T-helper 2 cell treated with Interferon-gamma antibody and Interleukin-4, amounts not matched to agents 5 μg/mL and 100 μg/mL, for 36 hours (primary cell): ENCODE measurements around the gene TMEM184B.

ENCODE experiments used
- DNase-seq: peaks from one replicate; pipeline ENCODE4 v3.0.0; 2021; ENCODE audit warnings: low spot score
- H3K27ac Mint-ChIP-seq: one replicate; pipeline ENCODE4 v1.8.0; 2021; ENCODE audit warnings: mild to moderate bottlenecking, mixed read lengths
- H3K27me3 Mint-ChIP-seq: one replicate; pipeline ENCODE4 v1.8.0; 2021; ENCODE audit warnings: low read depth, mixed read lengths
- H3K36me3 Mint-ChIP-seq: one replicate; pipeline ENCODE4 v1.8.0; 2021; ENCODE audit warnings: low read depth, mixed read lengths
- H3K4me1 Mint-ChIP-seq: one replicate; pipeline ENCODE4 v1.8.0; 2021; ENCODE audit warnings: low read depth, mixed read lengths
- H3K4me3 Mint-ChIP-seq: one replicate; pipeline ENCODE4 v1.8.0; 2022; ENCODE audit warnings: mild to moderate bottlenecking, moderate library complexity, mixed read lengths
- H3K9me3 Mint-ChIP-seq: one replicate; pipeline ENCODE4 v1.8.0; 2021; ENCODE audit warnings: mixed read lengths

Gene TMEM184B

GRCh38 chr22:38226853-38227649 lies 45.8 kb downstream of the TMEM184B start:
- no peaks in the 10 kb centered on the region for H3K27me3 Mint-ChIP-seq
- H3K9me3 Mint-ChIP-seq = no peaks in the 10 kb centered on the region
- H3K4me1 Mint-ChIP-seq = peaks cover 2% of the 10 kb centered on the region
- peaks cover 10% of the 10 kb centered on the region for H3K36me3 Mint-ChIP-seq
- DNase-seq = no peak
- no peak overlapping the region for H3K4me3 Mint-ChIP-seq
- peak overlapping the region; percentile 26 for H3K27ac Mint-ChIP-seq

GRCh38 chr22:38223289-38223960 lies 49.4 kb downstream of the TMEM184B start:
- H3K27ac Mint-ChIP-seq = no peak overlapping the region
- no peaks in the 10 kb centered on the region for H3K9me3 Mint-ChIP-seq
- DNase-seq = no peak
- H3K27me3 Mint-ChIP-seq = no peaks in the 10 kb centered on the region
- H3K36me3 Mint-ChIP-seq = peaks cover 2% of the 10 kb centered on the region
- H3K4me1 Mint-ChIP-seq = peaks cover 7% of the 10 kb centered on the region
- no peak overlapping the region for H3K4me3 Mint-ChIP-seq

- Mint-ChIP-seq H3K4me1 (peaks cover 11% of the 10 kb centered on the region), H3K27ac (no peak overlapping the region), H3K36me3 (peaks cover 2% of the 10 kb centered on the region), H3K27me3 (no peaks in the 10 kb centered on the region), H3K4me3 (no peak overlapping the region), H3K9me3 (no peaks in the 10 kb centered on the region)
- no peak for DNase-seq
These were observed 50.1 kb downstream of the TMEM184B start for GRCh38 chr22:38222797-38223119.

GRCh38 chr22:38221908-38222796 lies 50.7 kb downstream of the TMEM184B start:
- no peak overlapping the region for H3K27ac Mint-ChIP-seq
- H3K4me3 Mint-ChIP-seq = no peak overlapping the region
- H3K4me1 Mint-ChIP-seq = peaks cover 11% of the 10 kb centered on the region
- H3K36me3 Mint-ChIP-seq = peaks cover 2% of the 10 kb centered on the region
- no peaks in the 10 kb centered on the region for H3K9me3 Mint-ChIP-seq
- no peaks in the 10 kb centered on the region for H3K27me3 Mint-ChIP-seq
- no peak for DNase-seq

GRCh38 chr22:38221407-38221806 lies 51.4 kb downstream of the TMEM184B start:
- Mint-ChIP-seq H3K4me1 (peaks cover 11% of the 10 kb centered on the region), H3K9me3 (no peaks in the 10 kb centered on the region), H3K4me3 (no peak overlapping the region), H3K27me3 (no peaks in the 10 kb centered on the region), H3K36me3 (peaks cover 2% of the 10 kb centered on the region), H3K27ac (no peak overlapping the region)
- DNase-seq = no peak

- H3K4me1 Mint-ChIP-seq = peaks cover 11% of the 10 kb centered on the region
- peaks cover 2% of the 10 kb centered on the region for H3K36me3 Mint-ChIP-seq
- no peak overlapping the region for H3K27ac Mint-ChIP-seq
- no peaks in the 10 kb centered on the region for H3K9me3 Mint-ChIP-seq
- no peak for DNase-seq
- no peak overlapping the region for H3K4me3 Mint-ChIP-seq
- H3K27me3 Mint-ChIP-seq = no peaks in the 10 kb centered on the region
These were observed 52.0 kb downstream of the TMEM184B start for GRCh38 chr22:38220653-38221386.

GRCh38 chr22:38220163-38220562 lies 52.6 kb downstream of the TMEM184B start:
- no peak overlapping the region for H3K27ac Mint-ChIP-seq

GRCh38 chr22:38219632-38220031 lies 53.2 kb downstream of the TMEM184B start:
- H3K9me3 Mint-ChIP-seq = no peaks in the 10 kb centered on the region
- no peaks in the 10 kb centered on the region for H3K36me3 Mint-ChIP-seq
- no peak overlapping the region for H3K4me3 Mint-ChIP-seq
- peak overlapping the region; percentile 31 for H3K27ac Mint-ChIP-seq
- no peaks in the 10 kb centered on the region for H3K27me3 Mint-ChIP-seq
- peaks cover 15% of the 10 kb centered on the region for H3K4me1 Mint-ChIP-seq
- no peak for DNase-seq

More at GRCh38 chr22:38220163-38220562, 52.6 kb downstream of the TMEM184B start:
- no peaks in the 10 kb centered on the region for H3K27me3 Mint-ChIP-seq
- DNase-seq = no peak
- H3K36me3 Mint-ChIP-seq = no peaks in the 10 kb centered on the region
- H3K9me3 Mint-ChIP-seq = no peaks in the 10 kb centered on the region
- no peak overlapping the region for H3K4me3 Mint-ChIP-seq
- H3K4me1 Mint-ChIP-seq = peaks cover 11% of the 10 kb centered on the region

- peak; percentile 24 for DNase-seq
- Mint-ChIP-seq H3K27me3 (no peaks in the 10 kb centered on the region), H3K9me3 (no peaks in the 10 kb centered on the region), H3K4me3 (no peak overlapping the region), H3K36me3 (no peaks in the 10 kb centered on the region), H3K4me1 (peaks cover 16% of the 10 kb centered on the region), H3K27ac (peak overlapping the region; percentile 31)
These were observed 53.9 kb downstream of the TMEM184B start for GRCh38 chr22:38218661-38219622.

GRCh38 chr22:38215156-38216038 lies 57.4 kb downstream of the TMEM184B start:
- Mint-ChIP-seq H3K4me1 (peaks cover 16% of the 10 kb centered on the region), H3K36me3 (peaks cover 1% of the 10 kb centered on the region), H3K4me3 (no peak overlapping the region), H3K9me3 (no peaks in the 10 kb centered on the region), H3K27ac (peak overlapping the region; percentile 49), H3K27me3 (no peaks in the 10 kb centered on the region)
- DNase-seq = no peak

- Mint-ChIP-seq H3K4me3 (no peak overlapping the region), H3K27ac (no peak overlapping the region), H3K9me3 (no peaks in the 10 kb centered on the region), H3K27me3 (no peaks in the 10 kb centered on the region), H3K36me3 (peaks cover 1% of the 10 kb centered on the region), H3K4me1 (peaks cover 16% of the 10 kb centered on the region)
- DNase-seq = peak; percentile 48
These were observed 58.3 kb downstream of the TMEM184B start for GRCh38 chr22:38214302-38215056.
